Effector memory CD4-positive, alpha-beta T cell (primary cell): ENCODE results near the gene RNF126.
"Not testable (repeated sequence)": the region's sequence is repeated elsewhere in the genome, so short reads cannot be mapped to it uniquely, and the experiment has no call there.

ENCODE experiments used
- DNase-seq, 3 donors: peaks; one replicate each; pipeline ENCODE4 v3.0.0-alpha.2; 2020
- H3K27ac ChIP-seq: 2 replicates; pipeline ENCODE4 v1.7.0; 2013; ENCODE audit warnings: mild to moderate bottlenecking, low read length, moderate library complexity; ENCODE audit not compliant: insufficient read depth, poor library complexity, severe bottlenecking
- H3K27me3 ChIP-seq: replicated peaks from 2 replicates; pipeline ENCODE4 v1.7.0; 2013; ENCODE audit warnings: mild to moderate bottlenecking, low read length; ENCODE audit not compliant: insufficient read depth, control insufficient read depth, poor library complexity, severe bottlenecking
- H3K36me3 ChIP-seq: 2 replicates; pipeline ENCODE4 v1.7.0; 2013; ENCODE audit warnings: mild to moderate bottlenecking, low read length, moderate library complexity; ENCODE audit not compliant: control insufficient read depth, insufficient read depth
- H3K4me1 ChIP-seq: 2 replicates; pipeline ENCODE4 v1.7.0; 2013; ENCODE audit warnings: low read length, mild to moderate bottlenecking; ENCODE audit not compliant: control insufficient read depth, insufficient read depth, poor library complexity, severe bottlenecking
- H3K4me3 ChIP-seq: 2 replicates; pipeline ENCODE4 v1.7.0; 2013; ENCODE audit warnings: low read length, low read depth, mild to moderate bottlenecking; ENCODE audit not compliant: insufficient read depth, poor library complexity, severe bottlenecking
- H3K9me3 ChIP-seq: 2 replicates; pipeline ENCODE4 v1.7.0; 2013; ENCODE audit warnings: mild to moderate bottlenecking, low read length, moderate library complexity; ENCODE audit not compliant: control insufficient read depth

The RNF126 gene

DNA sequence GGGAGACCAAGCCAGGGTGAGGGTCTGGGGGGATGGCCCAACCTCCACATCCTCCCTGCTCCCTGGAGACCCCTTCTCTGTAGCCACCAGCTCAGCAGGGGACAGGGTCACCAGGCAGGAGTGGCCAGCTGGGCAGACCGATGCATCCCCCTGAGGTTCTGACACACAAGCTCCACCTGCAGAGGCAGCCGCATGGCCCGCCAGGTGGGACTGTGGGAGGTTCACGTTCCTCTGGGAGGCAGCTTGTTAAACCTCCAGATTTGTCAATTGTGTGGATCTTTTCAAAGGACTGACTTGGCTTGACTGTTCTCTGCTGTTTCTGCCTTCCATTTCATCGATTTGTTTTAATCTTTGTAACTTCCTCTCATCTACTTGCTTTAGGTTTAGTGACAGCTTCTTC, 37.8 kb downstream of the RNF126 start:
- no peak overlapping the region for H3K4me3 ChIP-seq
- no peak overlapping the region for H3K27ac ChIP-seq
- H3K27me3 ChIP-seq: no peaks in the 10 kb centered on the region
- no peak for DNase-seq
- H3K36me3 ChIP-seq: peaks cover 52% of the 10 kb centered on the region
- no peaks in the 10 kb centered on the region for H3K9me3 ChIP-seq
- H3K4me1 ChIP-seq: no peaks in the 10 kb centered on the region

- DNase-seq: no peak
- Histone ChIP-seq H3K9me3 (no peaks in the 10 kb centered on the region), H3K27me3 (no peaks in the 10 kb centered on the region), H3K36me3 (peaks cover 57% of the 10 kb centered on the region), H3K4me1 (no peaks in the 10 kb centered on the region), H3K27ac (no peak overlapping the region), H3K4me3 (no peak overlapping the region)
Measured at GRCh38 chr19:624433-625109, 38.4 kb downstream of the RNF126 start.

GRCh38 chr19:623974-624373, 39.0 kb downstream of the RNF126 start:
- Histone ChIP-seq H3K27ac (no peak overlapping the region), H3K9me3 (no peaks in the 10 kb centered on the region), H3K4me3 (no peak overlapping the region), H3K4me1 (no peaks in the 10 kb centered on the region), H3K36me3 (peaks cover 57% of the 10 kb centered on the region), H3K27me3 (no peaks in the 10 kb centered on the region)
- DNase-seq: no peak

DNA sequence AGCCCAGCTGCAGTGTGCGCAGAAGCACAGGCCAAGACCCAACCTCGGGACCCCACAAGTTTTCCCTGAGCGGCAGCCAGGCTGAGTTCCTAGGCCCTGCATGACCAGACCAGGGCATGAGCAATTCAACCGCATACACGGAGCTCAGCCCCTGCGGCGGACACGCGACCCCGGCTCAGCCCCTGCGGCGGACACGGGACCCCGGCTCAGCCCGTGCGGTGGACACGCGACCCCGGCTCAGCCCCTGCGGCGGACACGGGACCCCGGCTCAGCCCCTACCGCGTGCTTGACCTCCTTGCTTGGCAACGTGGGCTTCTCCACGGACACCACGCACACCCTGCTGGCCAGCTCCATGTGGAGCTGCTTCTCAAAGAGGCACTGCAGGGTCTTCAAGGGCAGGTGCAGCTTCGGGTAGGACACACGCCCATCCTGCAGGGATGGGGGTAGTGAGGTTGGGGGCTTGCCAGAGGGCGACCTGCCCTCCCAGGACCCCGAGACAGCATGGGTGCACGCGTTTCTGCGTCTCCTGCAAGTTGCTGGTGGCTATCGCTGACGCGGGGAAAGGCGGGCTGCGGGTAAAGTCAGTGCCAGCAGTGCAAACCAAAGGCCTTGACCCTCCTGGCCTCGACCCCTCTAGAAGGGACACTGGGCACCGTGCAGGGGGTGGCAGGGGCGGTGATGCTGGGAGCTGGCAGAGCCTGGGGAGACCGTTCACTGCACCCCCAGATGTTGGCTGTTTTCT, 39.7 kb downstream of the RNF126 start:
- Histone ChIP-seq H3K36me3 (peaks cover 58% of the 10 kb centered on the region), H3K27ac (no peak overlapping the region)
- DNase-seq: no peak

DNA sequence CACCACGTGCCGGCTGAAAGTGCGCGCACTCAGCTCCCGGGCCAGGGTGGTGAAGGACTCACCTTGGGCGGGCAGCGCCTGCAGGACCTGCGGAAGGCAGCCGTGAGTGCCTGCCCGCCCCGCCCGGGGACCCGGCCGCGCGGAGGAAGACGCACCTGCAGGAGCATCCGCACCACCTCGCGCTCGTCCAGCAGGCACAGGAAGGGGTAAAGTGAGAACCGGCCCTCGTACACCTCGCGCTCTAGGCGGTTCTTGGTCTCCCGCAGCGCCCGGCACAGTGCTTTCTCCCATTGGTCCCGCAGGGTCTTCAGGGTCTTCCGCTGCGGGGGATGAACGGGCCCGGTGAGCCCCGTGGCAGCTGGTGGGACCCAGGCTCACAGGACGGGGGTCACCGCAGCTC, 40.3 kb downstream of the RNF126 start:
- Histone ChIP-seq H3K9me3 (no peaks in the 10 kb centered on the region), H3K27ac (no peak overlapping the region), H3K4me3 (no peak overlapping the region), H3K4me1 (no peaks in the 10 kb centered on the region), H3K27me3 (no peaks in the 10 kb centered on the region), H3K36me3 (peaks cover 63% of the 10 kb centered on the region)
- no peak for DNase-seq

More for the DNA sequence above, 39.7 kb downstream of the RNF126 start:
- Histone ChIP-seq H3K4me1 (no peaks in the 10 kb centered on the region), H3K27me3 (no peaks in the 10 kb centered on the region), H3K4me3 (no peak overlapping the region), H3K9me3 (no peaks in the 10 kb centered on the region)

DNA sequence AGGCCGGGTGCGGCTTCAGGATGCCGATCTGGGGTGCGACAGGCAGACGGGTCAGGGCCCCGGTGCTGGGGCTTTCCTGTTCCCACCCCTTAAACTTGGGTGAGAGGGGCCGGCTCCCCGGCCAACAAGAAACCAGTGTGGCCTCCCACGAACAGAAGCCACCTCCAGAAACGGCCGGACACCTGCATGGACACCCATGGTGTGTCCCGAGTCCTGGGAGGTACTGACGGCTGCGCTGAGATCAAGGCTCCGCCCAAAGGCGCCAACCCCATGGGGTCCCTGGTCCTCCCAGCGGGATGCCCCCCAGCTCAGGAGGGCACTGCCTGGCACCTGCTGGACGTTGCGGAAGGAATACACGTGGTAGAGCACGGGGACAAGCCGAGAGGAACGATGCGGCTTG, 41.2 kb downstream of the RNF126 start:
- DNase-seq: no peak

GRCh38 chr19:621191-621590, 41.8 kb downstream of the RNF126 start:
- H3K4me1 ChIP-seq, H3K9me3 ChIP-seq, DNase-seq, H3K27ac ChIP-seq, H3K4me3 ChIP-seq, H3K27me3 ChIP-seq: not testable (repeated sequence)
- H3K36me3 ChIP-seq: peaks cover 69% of the 10 kb centered on the region

More for the DNA sequence above, 41.2 kb downstream of the RNF126 start:
- Histone ChIP-seq H3K4me1 (no peaks in the 10 kb centered on the region), H3K36me3 (peaks cover 69% of the 10 kb centered on the region), H3K9me3 (no peaks in the 10 kb centered on the region), H3K27me3 (no peaks in the 10 kb centered on the region), H3K27ac (no peak overlapping the region), H3K4me3 (no peak overlapping the region)

GRCh38 chr19:620166-620862, 42.7 kb downstream of the RNF126 start:
- Histone ChIP-seq H3K36me3 (peaks cover 66% of the 10 kb centered on the region), H3K4me3 (no peak overlapping the region), H3K9me3 (no peaks in the 10 kb centered on the region), H3K4me1 (no peaks in the 10 kb centered on the region), H3K27me3 (no peaks in the 10 kb centered on the region), H3K27ac (no peak overlapping the region)
- no peak for DNase-seq

DNA sequence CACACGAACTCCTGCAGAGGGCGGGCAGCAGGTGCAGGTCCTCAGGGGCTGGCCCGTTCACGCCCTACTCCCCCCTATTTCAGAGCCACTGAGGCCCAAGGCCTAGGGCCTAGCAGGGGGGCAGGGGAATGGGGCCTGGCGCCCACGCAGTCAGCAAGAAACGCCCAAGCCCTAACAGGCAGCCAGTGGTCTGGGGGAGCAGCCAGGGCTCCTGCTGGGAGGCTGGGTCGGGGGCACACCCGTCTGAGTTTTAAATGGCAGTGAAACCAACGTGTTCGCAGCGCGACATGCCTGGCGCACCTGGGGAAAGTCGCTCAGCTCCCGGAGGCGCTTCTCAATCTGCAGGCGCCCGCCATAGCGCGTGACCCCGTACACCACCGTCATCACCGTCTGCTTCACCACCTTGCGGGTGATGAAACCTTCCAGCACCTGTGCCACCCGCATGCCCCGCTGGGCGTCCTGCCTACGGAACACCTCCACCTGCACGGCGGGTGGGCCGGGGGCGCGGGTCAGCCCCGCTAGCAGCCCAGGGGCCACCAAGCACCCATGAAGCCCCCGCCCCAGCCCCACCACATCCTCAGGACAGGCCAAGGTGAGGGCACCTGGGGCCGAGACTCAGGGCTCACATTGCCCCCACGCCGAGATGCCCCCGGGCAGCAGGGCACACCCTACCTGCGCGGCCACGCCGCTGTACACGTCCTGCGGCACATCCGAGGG, 43.6 kb downstream of the RNF126 start:
- Histone ChIP-seq H3K4me3 (no peak overlapping the region), H3K27ac (no peak overlapping the region), H3K4me1 (no peaks in the 10 kb centered on the region), H3K36me3 (peaks cover 59% of the 10 kb centered on the region), H3K27me3 (no peaks in the 10 kb centered on the region), H3K9me3 (no peaks in the 10 kb centered on the region)
- DNase-seq: no peak
